NCI-H526 (cell line): Measurements from ENCODE around the gene SKP1.
"Not testable (repeated sequence)": the region's sequence is repeated elsewhere in the genome, so short reads cannot be mapped to it uniquely, and the experiment has no call there.

ENCODE experiments used
- DNase-seq, 2 experiments: peaks; one replicate each; lab custom pipeline; 2025; lab: John Stamatoyannopoulos, UW

Gene SKP1

DNA sequence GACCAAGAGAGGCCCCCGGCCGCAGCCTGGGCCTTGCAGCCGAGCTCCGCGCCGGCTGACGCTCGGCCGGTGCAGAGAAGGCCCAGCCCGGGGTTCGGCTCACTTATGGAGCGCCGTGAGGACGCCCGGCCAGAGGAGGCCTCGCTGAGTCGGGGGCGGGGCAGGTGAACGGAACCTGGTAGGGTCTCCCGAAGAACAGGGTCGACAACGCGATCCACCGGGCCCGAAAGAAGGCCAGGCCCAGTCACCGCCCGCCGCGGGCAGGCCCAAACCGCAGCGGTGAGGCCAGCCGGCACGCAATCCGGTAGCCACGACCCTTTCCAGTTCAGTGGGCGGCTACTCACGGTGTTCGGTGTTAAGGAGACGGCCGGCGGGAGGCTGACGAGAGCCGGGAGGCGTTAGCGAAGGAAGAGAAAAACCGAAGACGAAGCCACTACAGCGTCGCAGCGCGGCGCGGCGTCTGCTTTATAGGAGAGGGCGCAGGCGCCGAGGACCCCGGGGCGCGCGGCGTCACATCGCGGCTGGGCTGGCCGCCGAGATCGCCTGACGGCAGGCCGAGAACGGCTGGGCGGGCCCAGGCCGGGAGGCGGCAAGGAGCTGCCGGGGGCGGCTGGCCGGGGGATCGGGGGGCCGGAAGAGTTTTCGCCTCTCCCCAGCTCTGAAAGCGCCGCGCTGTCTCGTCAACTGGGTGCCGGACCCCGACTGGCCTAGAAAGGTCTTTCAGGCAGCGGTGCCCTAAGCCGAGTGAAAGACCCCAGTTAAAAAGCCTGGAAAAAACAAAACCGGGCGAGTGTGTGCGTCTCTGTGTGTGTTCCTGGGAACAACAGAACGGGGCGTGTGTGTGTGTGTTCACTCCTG, at the start of gene SKP1:
TSS of gene SKP1 (minus strand) at position 440 of the 858 bp plus-strand sequence. CDS start 2,928 bp downstream, outside the sequence.
- DNase-seq, result peak; percentile 29 to 85

- DNase-seq, result peak; percentile 91 to 96
Observed at GRCh38 chr5:134225780-134226440, 49.2 kb upstream of the SKP1 start, which contains the start of gene PPP2CA. Gene PPP2CA (minus strand): TSS chr5:134226073. CDS start chr5:134225861, 212 bp downstream.

GRCh38 chr5:134224888-134225779, 48.4 kb upstream of the SKP1 start:
- peak in 1 of 2 experiments; percentile 68 for DNase-seq

DNA sequence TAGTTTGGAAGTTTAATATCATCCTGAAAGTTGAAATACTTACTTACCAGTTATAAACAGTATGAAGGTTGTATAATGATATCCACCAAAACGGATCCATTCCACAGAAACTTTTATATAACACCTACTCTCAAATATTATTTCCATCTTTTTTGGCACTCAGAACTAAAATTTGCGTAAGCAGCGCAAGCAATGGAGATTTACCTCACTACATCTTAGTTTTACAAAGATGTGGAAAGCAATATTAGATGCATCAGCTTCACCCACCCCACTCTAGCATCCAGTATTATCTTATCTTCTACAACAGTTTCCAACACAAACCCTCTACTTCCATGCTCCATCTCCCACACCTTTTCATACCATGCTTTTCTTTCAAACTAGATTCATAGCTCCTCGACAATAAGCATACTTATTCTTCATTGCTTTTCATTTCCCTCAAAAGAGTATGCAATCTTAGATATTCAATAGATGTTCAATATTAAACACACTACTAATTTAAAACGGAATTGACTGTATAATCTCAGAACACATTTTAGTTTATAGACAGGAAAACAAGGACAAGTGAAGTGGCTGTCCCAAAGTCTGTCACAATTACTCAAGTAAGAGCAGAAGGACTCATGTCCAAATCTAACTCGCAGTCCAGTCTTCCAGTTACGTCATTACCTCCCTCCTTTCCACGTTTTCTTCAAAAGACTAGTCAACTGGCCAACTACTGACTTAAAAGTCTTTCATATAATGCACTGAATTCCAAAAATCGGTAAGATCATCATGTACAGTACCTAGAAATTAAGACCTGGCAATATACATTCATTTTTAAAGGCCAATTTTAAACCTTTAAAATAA, 46.9 kb upstream of the SKP1 start:
- DNase-seq, result no peak

- DNase-seq, result not testable (repeated sequence)
Observed at GRCh38 chr5:134221690-134222089, 44.9 kb upstream of the SKP1 start.

DNA sequence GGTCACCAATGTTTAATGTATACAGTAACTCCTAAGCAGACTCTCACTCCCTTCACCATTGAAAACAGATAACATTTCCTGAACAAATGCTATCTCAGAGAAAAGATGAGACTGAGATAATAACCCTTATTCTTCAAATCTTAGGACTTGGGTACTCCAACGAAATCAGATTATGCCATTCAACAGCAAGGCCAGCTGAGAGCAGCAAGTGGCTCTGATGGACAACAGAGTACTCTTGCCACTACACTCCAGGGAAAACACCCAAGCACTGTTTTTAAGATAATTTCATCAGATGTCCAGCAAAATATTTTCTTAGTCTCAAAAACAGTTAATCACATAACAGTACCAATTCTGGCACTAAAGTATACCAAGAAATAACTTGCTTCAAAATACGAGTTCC, 39.0 kb upstream of the SKP1 start:
- DNase-seq, result no peak

DNA sequence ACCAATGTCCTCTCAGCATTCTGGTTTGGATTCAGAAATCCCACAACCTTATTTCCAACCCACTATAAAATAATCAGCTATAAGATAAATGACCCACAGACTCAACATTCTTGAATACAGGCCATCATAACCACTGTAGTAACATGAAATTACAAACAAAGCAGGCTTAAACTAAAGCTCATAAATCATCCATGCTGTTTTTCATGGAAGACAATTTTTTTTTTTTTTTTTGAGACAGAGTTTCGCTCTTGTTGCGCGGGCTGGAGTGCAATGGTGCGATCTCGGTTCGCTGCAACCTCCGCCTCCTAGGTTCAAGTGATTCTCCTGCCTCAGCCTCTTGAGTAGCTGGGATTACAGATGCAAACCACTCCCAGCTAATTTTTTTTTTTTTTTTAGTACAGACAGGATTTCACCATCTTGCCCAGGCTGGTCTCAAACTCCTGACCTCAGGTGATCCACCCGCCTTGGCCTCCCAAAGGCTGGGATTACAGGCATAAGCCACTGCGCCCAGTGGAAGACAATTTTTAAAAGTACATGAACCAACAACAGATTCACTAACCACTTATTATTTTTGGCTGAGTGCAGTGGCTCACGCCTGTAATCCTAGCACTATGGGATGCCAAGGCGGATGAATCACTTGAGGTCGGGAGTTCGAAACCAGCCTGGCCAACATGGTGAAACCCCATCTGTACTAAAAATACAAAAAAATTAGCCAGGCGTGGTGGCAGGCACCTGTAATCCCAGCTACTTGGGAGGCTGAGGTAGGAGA, 34.7 kb upstream of the SKP1 start:
- not testable (repeated sequence) for DNase-seq

- DNase-seq, result no peak
Observed at GRCh38 chr5:134209477-134210245, 32.9 kb upstream of the SKP1 start.

DNA sequence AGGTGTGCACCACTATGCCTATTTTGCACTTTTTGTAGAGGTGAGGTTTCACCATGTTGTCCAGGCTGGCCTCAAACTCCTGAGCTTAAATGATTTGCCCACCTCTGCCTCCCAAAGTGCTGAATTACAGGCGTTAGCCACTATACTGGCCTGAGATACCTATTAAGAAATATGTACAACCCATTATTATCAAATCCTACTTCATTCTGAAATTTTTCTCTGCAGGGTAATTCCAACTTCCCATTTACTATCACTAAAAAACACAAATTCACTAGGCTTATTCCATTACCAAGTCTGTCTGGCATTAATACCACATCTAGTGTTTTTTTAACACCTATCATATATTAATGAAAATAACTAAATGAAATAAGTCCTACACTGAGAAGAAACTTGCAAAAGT, 30.9 kb upstream of the SKP1 start:
- DNase-seq, result no peak

GRCh38 chr5:134206627-134207160, 29.9 kb upstream of the SKP1 start:
- no peak for DNase-seq

- DNase-seq, result no peak
Observed at GRCh38 chr5:134204575-134204974, 27.8 kb upstream of the SKP1 start.

DNA sequence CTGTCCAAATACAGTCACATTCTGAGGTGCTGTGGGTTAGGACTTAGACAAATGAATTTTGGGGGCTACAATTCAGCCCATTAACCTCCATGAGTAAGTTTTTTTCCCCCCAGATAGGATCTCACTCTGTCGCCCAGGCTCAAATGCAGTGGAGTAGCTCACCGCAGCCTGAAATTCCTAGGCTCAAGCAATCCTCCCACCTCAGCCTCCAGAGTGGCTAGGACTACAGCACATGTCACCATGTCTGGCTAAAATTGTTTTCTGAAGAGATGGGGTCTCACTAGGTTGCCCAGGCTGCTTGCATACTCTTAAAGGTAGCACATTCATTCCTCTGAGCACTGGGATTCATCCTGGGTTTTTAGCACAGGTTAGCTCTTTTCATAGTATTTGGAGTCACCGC, 26.9 kb upstream of the SKP1 start:
- DNase-seq, result no peak

- no peak for DNase-seq
Observed at GRCh38 chr5:134195666-134196065, 18.9 kb upstream of the SKP1 start.

DNA sequence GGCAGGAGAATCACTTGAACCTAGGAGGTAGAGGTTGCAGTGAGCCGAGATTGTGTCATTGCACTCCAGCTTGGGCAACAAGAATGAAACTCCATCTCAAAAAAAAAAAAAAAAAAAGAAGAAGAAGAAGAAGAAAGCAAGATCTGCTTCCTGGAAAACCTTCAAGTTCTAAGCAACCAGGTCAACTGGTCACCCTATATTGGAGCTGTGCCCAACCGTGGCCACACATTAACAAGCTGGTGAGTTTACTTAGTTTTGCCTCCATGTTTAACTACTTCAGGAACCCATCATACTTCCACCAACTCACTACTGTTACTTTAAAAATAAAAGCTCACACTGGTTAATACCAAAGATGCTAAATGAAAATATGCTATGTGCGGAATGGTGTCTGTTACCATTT, 12.3 kb upstream of the SKP1 start:
- no peak for DNase-seq

DNA sequence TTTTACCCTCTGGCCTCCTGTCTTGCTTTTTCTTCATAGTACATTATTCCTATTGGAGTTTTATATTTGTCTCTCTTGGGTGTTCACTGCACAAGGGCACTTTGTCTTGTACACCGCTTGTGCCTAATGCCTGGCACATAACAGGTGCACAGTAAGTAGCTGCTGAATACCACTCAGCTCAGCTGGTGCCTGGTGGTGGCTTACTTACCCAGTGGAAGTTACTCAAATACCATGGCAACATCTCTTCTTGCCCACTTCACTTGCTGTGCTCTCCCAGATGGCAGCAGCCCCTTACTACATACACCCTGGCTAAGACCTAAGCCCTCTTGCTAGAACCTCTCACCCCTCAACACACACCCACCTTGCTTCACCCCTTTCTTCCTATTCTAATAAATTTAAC, 11.3 kb upstream of the SKP1 start:
- no peak for DNase-seq

GRCh38 chr5:134184155-134185135, 7.7 kb upstream of the SKP1 start:
- peak in 1 of 2 experiments; percentile 43 for DNase-seq

DNA sequence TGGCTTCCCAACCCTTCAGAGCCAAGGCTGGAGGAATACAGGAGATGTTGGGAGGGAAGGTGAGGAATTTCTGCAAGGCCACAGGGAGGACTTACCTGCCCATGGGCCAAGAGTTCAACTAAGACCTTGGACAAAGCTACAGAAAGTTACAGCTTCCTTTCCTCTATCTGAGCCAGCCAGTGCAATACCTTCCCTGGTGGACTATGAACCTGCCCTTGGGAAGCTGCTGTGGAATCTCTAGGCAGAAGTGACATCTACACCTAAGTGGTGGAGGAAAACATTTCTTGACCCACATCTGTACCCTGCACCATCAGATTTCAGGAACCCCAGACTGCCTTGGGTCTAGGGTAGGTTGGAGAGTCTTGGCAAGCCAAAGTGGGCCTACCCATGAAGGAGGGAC, 6.7 kb upstream of the SKP1 start:
- DNase-seq, result no peak

- DNase-seq, result no peak
Observed at GRCh38 chr5:134178096-134178419, 1.3 kb upstream of the SKP1 start.
